Activated CD4-positive, alpha-beta memory T cell treated with anti-CD3 and anti-CD28 coated beads for 36 hours (primary cell): Measurements from ENCODE around the gene ZNG1A. TPM values are rescaled to one million over a fixed set of nuclear protein-coding genes. Genes with fewer than 3 reads are reported as not detected.
"Not testable (repeated sequence)": the region's sequence is repeated elsewhere in the genome, so short reads cannot be mapped to it uniquely, and the experiment has no call there.

Experiments
- CTCF ChIA-PET: fragments of 350-600 bp; sonication (Branson Sonifier 250); formaldehyde crosslinking; loops from one replicate; lab custom pipeline; 2021; ENCODE audit warnings: antibody characterized with exemption, inconsistent platforms; lab: Charles Lee
- POLR2A ChIA-PET: fragments of 350-600 bp; sonication (Branson Sonifier 250); formaldehyde crosslinking; loops from one replicate; lab custom pipeline; 2021; ENCODE audit warnings: antibody characterized with exemption; lab: Charles Lee
- DNase-seq: peaks from one replicate; pipeline ENCODE4 v3.0.0-alpha.2; 2020
- H3K27ac Mint-ChIP-seq: one replicate; pipeline ENCODE4 v1.8.0; 2021; ENCODE audit warnings: mixed read lengths
- H3K27me3 Mint-ChIP-seq: one replicate; pipeline ENCODE4 v1.8.0; 2021; ENCODE audit warnings: mixed read lengths
- H3K36me3 Mint-ChIP-seq: one replicate; pipeline ENCODE4 v1.8.0; 2021; ENCODE audit warnings: mixed read lengths
- H3K4me1 Mint-ChIP-seq: one replicate; pipeline ENCODE4 v1.8.0; 2021; ENCODE audit warnings: low read depth, mixed read lengths
- H3K4me3 Mint-ChIP-seq: one replicate; pipeline ENCODE4 v1.8.0; 2021; ENCODE audit warnings: mild to moderate bottlenecking, mixed read lengths
- H3K9me3 Mint-ChIP-seq: one replicate; pipeline ENCODE4 v1.8.0; 2021; ENCODE audit warnings: mixed read lengths
- intact Hi-C: fragments of 100-400 bp; cut with micrococcal nuclease; formaldehyde crosslinking; loops from one replicate; pipeline ENCODE4 v1.15.1; 2023
- total RNA-seq, 2 experiments: library from RNA; stranded (reverse); gene quantifications; one replicate each; pipeline ENCODE4 v1.2.3, GENCODE V29; 2021

ZNG1A gene
- total RNA-seq, 2 experiments from 2014 or later, result 36.8 to 42.1 TPM

DNA sequence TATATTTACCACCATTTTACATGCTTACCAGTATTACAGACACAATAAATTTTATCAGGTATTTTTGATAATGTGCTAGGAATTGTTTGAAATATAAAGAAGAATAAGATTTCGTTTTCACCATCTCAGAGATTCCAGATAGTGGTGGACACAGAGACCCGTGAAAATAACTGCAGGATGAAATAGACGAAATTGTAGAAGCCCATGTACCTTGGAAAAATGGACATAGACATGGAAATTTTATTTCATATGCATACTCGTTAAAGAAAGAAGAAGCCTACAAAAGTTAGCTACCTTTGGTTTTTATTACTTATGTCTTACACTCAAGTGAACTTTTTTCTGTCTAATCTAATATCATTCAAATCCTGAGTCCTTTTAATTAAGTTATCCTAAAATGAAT, 68.2 kb downstream of the ZNG1A start:
- POLR2A ChIA-PET, H3K4me1 Mint-ChIP-seq, H3K9me3 Mint-ChIP-seq, DNase-seq, H3K4me3 Mint-ChIP-seq, H3K27ac Mint-ChIP-seq, H3K36me3 Mint-ChIP-seq, intact Hi-C loops, CTCF ChIA-PET: not testable (repeated sequence)
- peaks cover 34% of the 10 kb centered on the region for H3K27me3 Mint-ChIP-seq

DNA sequence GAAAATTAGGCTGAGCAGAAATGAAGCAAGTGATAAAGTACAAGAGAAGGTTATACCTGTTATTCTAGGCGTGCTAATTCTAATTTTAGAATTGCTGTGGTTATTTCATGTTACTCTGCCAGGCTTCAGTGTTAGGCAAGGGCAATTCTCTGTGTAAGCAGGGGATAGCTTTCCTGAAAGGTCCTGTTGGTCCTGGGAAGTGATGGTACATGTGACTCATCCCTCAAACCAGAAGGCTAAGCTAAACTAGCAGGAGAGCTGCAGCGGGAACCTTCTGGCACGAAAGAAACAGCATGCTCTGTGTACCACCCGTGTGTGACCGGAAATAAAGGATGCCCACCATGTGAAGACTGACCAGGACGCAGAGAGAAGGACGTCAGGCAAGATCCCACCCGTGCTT, 69.3 kb downstream of the ZNG1A start:
- H3K9me3 Mint-ChIP-seq, H3K27ac Mint-ChIP-seq, H3K4me1 Mint-ChIP-seq, intact Hi-C loops, POLR2A ChIA-PET, DNase-seq, H3K4me3 Mint-ChIP-seq, H3K36me3 Mint-ChIP-seq, CTCF ChIA-PET: not testable (repeated sequence)
- H3K27me3 Mint-ChIP-seq, result peaks cover 32% of the 10 kb centered on the region

DNA sequence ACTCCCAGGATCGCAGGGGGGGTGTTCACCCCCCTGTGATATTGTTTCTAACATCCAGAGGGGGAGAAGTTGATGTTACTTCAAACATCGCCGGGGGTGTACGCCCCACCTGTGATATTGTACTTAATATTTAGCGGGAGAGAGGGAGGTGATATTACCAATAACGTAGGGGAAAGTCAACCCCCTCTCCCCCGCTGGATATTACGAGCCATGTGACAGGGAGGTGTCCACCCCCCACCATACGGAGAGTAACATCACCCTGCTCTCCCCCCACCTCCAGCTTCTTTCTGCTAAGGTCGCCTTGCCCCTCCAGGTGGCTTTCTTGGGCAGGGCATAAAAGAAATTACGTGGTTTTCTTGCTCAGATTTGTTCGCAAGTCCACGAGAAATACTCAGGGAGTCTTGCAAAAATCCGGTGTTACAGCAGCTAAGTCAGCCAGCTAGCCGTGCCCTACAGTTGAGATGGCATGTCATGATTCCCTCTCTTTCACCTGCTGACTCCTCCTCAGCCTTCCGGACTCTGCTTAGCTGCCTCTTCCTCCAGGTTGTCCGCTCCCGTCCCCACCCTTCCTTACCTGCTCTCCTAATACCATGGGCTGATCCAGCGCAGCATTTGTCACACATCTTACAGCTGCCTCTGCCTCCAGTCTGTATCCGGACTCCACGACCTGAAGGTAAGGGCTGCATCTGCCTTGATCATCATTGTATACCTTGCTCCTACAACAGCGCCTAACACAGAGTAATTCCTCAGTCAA, 69.9 kb downstream of the ZNG1A start:
- intact Hi-C loops, CTCF ChIA-PET, DNase-seq, H3K4me3 Mint-ChIP-seq, H3K9me3 Mint-ChIP-seq, POLR2A ChIA-PET, H3K27ac Mint-ChIP-seq, H3K4me1 Mint-ChIP-seq, H3K36me3 Mint-ChIP-seq: not testable (repeated sequence)
- peaks cover 28% of the 10 kb centered on the region for H3K27me3 Mint-ChIP-seq

DNA sequence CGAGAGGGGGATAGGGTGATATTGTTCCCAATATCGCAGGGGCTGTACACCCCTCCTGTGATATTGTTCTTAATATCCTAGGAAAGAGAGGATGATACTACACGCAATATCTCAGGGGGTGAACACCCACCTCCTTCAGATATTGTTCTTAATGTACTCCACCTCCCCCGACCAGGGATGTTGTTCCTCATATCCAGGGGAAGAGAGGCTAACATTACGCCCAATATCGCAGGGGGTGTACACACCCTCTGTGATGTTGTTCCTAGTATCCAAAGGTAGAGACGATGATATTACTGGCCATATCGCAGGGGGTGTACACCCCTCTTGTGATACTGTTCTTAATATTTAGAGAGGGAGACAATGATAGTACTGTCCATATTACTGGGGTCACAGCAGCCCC, 72.9 kb downstream of the ZNG1A start:
- intact Hi-C loops, H3K4me1 Mint-ChIP-seq, H3K27ac Mint-ChIP-seq, CTCF ChIA-PET, H3K36me3 Mint-ChIP-seq, H3K4me3 Mint-ChIP-seq, H3K9me3 Mint-ChIP-seq, POLR2A ChIA-PET, DNase-seq: not testable (repeated sequence)
- H3K27me3 Mint-ChIP-seq, result peaks cover 21% of the 10 kb centered on the region

DNA sequence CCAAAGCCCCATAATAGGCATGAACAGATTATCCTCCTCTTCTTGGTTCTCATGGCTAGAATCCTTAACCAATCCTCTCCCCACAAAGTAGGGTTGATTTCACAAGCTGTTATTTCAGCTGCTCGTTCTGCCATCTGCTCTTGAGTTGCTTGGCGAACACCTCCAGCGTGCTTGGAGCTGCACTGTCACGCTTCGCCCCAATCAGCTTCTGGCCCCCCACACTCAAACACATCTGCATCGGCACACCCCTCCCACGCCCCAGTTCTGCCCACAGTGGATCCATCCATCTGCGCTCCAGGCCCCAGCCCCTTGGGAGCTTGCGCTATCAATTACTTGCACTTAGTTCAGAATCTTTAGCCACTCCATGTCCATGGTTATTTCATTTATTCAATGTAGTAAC, 78.4 kb downstream of the ZNG1A start:
- H3K9me3 Mint-ChIP-seq, H3K27me3 Mint-ChIP-seq, intact Hi-C loops, H3K36me3 Mint-ChIP-seq, H3K4me3 Mint-ChIP-seq, POLR2A ChIA-PET, DNase-seq, H3K27ac Mint-ChIP-seq, H3K4me1 Mint-ChIP-seq, CTCF ChIA-PET: not testable (repeated sequence)

DNA sequence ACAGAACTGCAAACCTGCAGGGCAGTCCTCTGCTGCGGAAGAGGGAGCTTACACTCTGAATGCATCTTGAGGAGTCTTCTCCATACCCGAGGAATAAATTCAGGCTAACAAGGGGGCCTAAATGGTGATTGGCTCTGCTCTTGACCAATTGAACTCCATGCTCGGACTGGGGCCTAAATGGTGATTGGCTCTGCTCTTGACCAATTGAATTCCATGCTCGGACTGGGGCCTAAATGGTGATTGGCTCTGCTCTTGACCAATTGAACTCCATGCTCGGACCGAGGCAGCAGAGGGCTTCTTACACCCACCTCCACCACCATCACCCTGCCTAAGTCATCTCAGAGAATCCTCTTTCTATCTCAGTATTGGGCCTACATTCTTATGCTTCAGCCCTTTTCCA, 79.0 kb downstream of the ZNG1A start:
- intact Hi-C loops, CTCF ChIA-PET, H3K9me3 Mint-ChIP-seq, POLR2A ChIA-PET, H3K27me3 Mint-ChIP-seq, H3K36me3 Mint-ChIP-seq, DNase-seq, H3K4me3 Mint-ChIP-seq, H3K27ac Mint-ChIP-seq: not testable (repeated sequence)
- H3K4me1 Mint-ChIP-seq, result peaks cover 11% of the 10 kb centered on the region

DNA sequence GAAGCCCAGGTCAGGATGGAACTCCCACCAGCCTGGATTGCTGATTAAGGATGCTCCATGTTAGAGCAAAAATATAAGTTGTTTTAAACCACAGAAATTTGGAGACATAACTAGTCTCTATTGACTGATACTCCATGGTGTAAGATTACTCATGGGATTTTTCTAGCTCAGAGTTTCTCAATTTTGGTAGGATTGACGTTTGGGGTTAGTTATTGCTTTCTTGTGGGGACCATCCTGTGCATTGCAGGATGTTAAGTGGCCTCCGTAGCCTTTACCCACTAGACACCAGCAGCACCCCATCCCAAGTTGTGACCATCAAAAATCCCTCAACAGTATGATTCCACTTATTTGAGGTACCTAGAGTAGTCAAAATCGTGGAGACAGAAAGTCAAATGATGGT, 80.1 kb downstream of the ZNG1A start:
- H3K27ac Mint-ChIP-seq, intact Hi-C loops, H3K36me3 Mint-ChIP-seq, H3K27me3 Mint-ChIP-seq, H3K9me3 Mint-ChIP-seq, CTCF ChIA-PET, H3K4me3 Mint-ChIP-seq, POLR2A ChIA-PET, DNase-seq: not testable (repeated sequence)
- peaks cover 11% of the 10 kb centered on the region for H3K4me1 Mint-ChIP-seq

DNA sequence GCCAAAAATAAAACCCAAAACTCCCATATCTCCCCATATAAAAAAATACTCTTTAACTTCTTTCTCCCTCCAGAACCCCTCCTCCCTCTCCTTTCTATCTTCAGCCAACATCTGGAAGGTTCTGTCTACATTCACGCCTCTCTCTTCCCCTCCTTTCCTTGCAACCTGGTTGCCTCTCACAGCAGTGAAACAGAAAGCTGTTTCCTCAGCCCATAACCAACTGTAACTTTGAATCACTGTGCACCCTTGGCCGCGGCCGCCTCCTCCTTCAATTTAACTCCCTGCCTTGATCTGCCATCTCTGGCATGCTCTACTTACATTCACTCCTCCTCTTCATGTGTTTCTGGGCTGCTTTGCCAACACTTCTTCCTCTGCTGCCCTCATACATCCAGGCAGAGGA, 83.9 kb downstream of the ZNG1A start:
- not testable (repeated sequence) for H3K27ac Mint-ChIP-seq

DNA sequence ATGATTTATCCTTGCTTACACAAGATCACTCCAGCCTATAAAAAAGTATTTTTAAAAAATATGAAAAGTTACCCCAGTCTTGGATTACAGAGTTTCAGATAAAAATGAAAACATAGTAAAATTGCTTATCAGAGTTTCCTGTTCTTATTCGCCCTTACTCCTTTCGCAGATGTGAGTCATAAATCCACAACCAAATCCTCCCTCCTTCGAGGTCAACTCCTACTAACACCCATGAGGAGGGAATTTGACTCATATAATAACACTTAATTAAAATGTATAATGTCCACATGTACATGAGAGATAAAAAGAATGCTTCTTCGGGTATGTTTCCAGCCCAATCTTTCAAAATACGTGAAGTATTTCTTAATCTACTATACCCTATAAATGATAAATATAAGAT, 84.5 kb downstream of the ZNG1A start:
- not testable (repeated sequence) for H3K27ac Mint-ChIP-seq, H3K9me3 Mint-ChIP-seq

More for the DNA sequence above, 83.9 kb downstream of the ZNG1A start:
- POLR2A ChIA-PET, CTCF ChIA-PET, H3K27me3 Mint-ChIP-seq, H3K9me3 Mint-ChIP-seq, H3K4me3 Mint-ChIP-seq, H3K36me3 Mint-ChIP-seq, intact Hi-C loops: not testable (repeated sequence)
- H3K4me1 Mint-ChIP-seq, result peaks cover 11% of the 10 kb centered on the region
- DNase-seq, result peak; percentile 38

DNA sequence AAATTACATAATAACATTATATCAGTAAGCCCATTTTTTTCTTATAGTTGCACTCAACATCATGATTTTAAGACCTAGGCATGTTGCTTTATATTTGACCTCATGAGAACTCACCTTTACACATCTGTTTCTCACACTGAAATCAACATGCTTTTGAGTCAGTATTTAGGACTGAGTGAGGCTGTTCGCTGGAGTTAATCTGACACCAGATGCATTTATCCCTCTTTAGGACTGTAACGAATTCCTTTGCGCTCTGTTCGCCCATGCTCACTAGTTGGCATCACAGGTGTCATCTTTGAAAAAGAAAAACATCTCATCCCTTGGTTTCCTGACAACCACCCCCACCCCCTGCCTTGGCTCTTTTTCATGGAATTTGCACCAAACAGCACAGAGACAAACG, 84.9 kb downstream of the ZNG1A start:
- CTCF ChIA-PET, intact Hi-C loops, POLR2A ChIA-PET, H3K4me3 Mint-ChIP-seq, H3K27ac Mint-ChIP-seq, H3K36me3 Mint-ChIP-seq, H3K9me3 Mint-ChIP-seq, H3K27me3 Mint-ChIP-seq, DNase-seq: not testable (repeated sequence)
- H3K4me1 Mint-ChIP-seq, result peaks cover 11% of the 10 kb centered on the region

More for the DNA sequence above, 84.5 kb downstream of the ZNG1A start:
- H3K4me3 Mint-ChIP-seq, POLR2A ChIA-PET, CTCF ChIA-PET, DNase-seq, H3K36me3 Mint-ChIP-seq, intact Hi-C loops, H3K27me3 Mint-ChIP-seq: not testable (repeated sequence)
- peaks cover 11% of the 10 kb centered on the region for H3K4me1 Mint-ChIP-seq

DNA sequence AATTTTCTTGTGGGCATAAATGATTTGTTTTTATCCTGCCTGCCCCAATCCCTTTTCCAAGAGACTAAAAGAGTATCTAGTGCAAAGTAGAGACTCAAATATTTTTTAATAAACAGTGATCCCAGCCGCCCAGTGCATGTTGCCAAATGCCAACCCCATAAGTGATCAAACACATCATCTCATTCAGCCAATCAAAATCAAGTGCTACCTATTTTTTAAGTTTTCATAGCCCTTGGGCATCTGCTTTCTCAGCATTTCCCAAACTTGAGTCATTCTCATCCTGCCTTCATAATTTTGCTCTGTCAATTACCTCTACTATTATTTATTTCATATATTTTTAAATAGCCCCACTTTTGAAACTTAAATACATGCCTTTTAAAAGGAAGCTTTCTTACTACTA, 88.0 kb downstream of the ZNG1A start:
- H3K4me1 Mint-ChIP-seq, DNase-seq, H3K36me3 Mint-ChIP-seq, H3K9me3 Mint-ChIP-seq, H3K27ac Mint-ChIP-seq, H3K4me3 Mint-ChIP-seq, CTCF ChIA-PET, POLR2A ChIA-PET, intact Hi-C loops, H3K27me3 Mint-ChIP-seq: not testable (repeated sequence)

DNA sequence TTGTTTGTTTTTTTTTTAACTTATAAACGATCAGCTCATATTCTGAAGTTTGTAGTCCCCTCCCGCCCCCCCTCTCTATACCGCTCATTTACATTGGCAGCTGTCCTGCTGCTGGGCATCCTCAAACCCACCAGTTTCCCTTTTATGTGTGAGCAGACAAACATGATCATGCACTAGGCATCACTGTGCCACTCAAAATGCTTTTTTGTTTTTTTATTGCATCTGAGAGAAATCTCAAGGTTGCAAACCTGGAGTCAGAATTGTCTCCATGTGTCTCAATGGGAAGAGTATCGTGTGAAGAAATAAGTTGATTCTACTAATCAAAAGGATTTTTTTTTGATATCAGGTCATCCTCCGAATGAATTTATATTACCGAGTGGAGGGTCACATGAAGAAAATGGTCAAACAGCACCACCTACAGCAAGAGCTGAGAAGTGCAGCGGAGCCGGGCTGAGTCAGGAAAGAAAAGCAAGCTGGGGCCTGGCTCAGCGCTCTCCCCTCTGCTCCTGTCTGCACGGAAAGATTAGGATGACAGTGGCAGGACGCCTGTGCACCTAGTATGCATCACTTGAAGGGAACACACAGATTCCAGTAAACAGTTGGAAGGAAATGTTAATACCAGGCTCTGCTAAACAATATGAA, 90.3 kb downstream of the ZNG1A start:
- CTCF ChIA-PET, H3K27ac Mint-ChIP-seq, H3K4me1 Mint-ChIP-seq, H3K9me3 Mint-ChIP-seq, intact Hi-C loops, DNase-seq, H3K27me3 Mint-ChIP-seq, H3K4me3 Mint-ChIP-seq, H3K36me3 Mint-ChIP-seq, POLR2A ChIA-PET: not testable (repeated sequence)

DNA sequence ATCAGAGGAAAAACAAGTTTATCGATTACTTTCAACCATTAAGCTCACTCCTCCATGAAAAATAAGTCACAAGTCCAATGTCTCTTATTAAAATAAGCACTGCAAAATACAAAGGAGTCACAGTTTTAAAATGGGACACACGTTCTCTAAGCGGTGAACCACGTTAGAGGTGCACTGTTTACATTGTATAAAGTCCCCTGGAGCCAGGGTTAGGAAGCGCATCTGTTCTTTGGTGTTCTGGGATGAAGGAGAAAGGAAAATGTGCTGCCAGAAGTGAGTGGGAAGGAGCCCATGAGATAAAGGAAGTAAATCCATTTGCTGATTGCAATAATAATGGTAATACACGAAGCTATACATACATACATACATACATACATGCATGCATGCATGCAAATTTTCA, 91.0 kb downstream of the ZNG1A start:
- POLR2A ChIA-PET, H3K27ac Mint-ChIP-seq, intact Hi-C loops, CTCF ChIA-PET, H3K4me3 Mint-ChIP-seq, H3K4me1 Mint-ChIP-seq, H3K9me3 Mint-ChIP-seq, H3K27me3 Mint-ChIP-seq, H3K36me3 Mint-ChIP-seq, DNase-seq: not testable (repeated sequence)
